Rectal smooth muscle tissue (tissue), 1 donor: ENCODE measurements around the gene GINS1.

ENCODE experiments used
- H3K27ac ChIP-seq: one replicate; pipeline ENCODE4 v1.7.0; 2013; ENCODE audit warnings: low read depth, low read length, inconsistent platforms
- H3K27me3 ChIP-seq: one replicate; pipeline ENCODE4 v1.7.0; 2013; ENCODE audit warnings: low read length; ENCODE audit not compliant: control insufficient read depth, insufficient read depth
- H3K36me3 ChIP-seq: one replicate; pipeline ENCODE4 v1.7.0; 2013; ENCODE audit warnings: low read length; ENCODE audit not compliant: control insufficient read depth, insufficient read depth
- H3K4me1 ChIP-seq: one replicate; pipeline ENCODE4 v1.7.0; 2013; ENCODE audit warnings: low read length; ENCODE audit not compliant: control insufficient read depth, insufficient read depth
- H3K4me3 ChIP-seq: one replicate; pipeline ENCODE4 v1.7.0; 2013; ENCODE audit warnings: low read length
- H3K9ac ChIP-seq: one replicate; pipeline ENCODE4 v1.7.0; 2013; ENCODE audit warnings: low read length

GINS1 gene

GRCh38 chr20:25407311-25408169 lies at the start of gene GINS1:
Gene GINS1, plus strand, starts transcription at chr20:25407673. Its CDS starts 148 bp downstream, at chr20:25407821.
- peak within 1 kb of the TSS; percentile 66 for H3K9ac ChIP-seq
- H3K4me1 ChIP-seq: no peaks in the 10 kb centered on the region
- H3K27me3 ChIP-seq: no peaks in the 10 kb centered on the region
- H3K27ac ChIP-seq: peak within 1 kb of the TSS; percentile 41
- no peaks in the 10 kb centered on the region for H3K36me3 ChIP-seq
- peak within 1 kb of the TSS; percentile 84 for H3K4me3 ChIP-seq

- Histone ChIP-seq H3K27ac (no peak overlapping the region), H3K9ac (no peak overlapping the region)
These were observed 46.7 kb upstream of the GINS1 start for GRCh38 chr20:25360631-25361286.

GRCh38 chr20:25361287-25361683 lies 46.2 kb upstream of the GINS1 start:
- no peak overlapping the region for H3K27ac ChIP-seq

More at GRCh38 chr20:25360631-25361286, 46.7 kb upstream of the GINS1 start:
- Histone ChIP-seq H3K36me3 (no peaks in the 10 kb centered on the region), H3K27me3 (no peaks in the 10 kb centered on the region), H3K4me1 (no peaks in the 10 kb centered on the region), H3K4me3 (no peak overlapping the region)

DNA sequence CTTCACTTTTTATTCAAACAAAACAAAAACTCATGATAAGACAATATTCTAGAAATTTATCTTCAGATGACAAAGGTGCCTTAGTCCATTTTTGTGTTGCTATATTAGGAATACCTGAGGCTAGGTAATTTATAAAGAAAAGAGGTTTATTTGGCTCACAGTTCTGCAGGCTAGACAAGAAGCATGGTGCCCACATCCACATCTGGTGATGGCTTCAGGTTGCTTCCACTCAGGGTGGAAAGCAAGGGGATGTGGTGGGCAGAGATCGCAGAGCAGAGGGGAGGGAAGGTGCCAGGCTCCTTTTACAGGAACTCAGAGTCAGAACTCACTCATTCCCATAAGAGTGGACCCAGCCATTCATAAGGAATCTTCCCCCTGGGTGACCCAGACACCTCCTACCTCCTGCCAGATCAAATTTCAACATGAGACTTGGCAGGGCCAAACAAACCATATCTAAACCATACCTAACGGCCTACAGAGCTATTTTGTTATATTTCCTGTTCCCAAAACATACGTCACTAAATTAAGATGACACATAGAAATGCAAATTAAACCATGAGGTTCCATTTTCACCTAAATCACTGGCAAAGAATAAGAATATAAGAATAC lies 43.2 kb upstream of the GINS1 start:
- no peaks in the 10 kb centered on the region for H3K27me3 ChIP-seq
- H3K4me3 ChIP-seq: no peak overlapping the region
- no peaks in the 10 kb centered on the region for H3K36me3 ChIP-seq
- no peaks in the 10 kb centered on the region for H3K4me1 ChIP-seq
- no peak overlapping the region for H3K27ac ChIP-seq
- H3K9ac ChIP-seq: no peak overlapping the region

More at GRCh38 chr20:25361287-25361683, 46.2 kb upstream of the GINS1 start:
- Histone ChIP-seq H3K4me3 (no peak overlapping the region), H3K27me3 (no peaks in the 10 kb centered on the region), H3K36me3 (no peaks in the 10 kb centered on the region), H3K9ac (no peak overlapping the region), H3K4me1 (no peaks in the 10 kb centered on the region)

- no peak overlapping the region for H3K9ac ChIP-seq
- no peaks in the 10 kb centered on the region for H3K27me3 ChIP-seq
- H3K27ac ChIP-seq: no peak overlapping the region
- H3K36me3 ChIP-seq: no peaks in the 10 kb centered on the region
- H3K4me3 ChIP-seq: no peak overlapping the region
- no peaks in the 10 kb centered on the region for H3K4me1 ChIP-seq
These were observed 42.4 kb upstream of the GINS1 start for GRCh38 chr20:25364879-25365699.

- H3K9ac ChIP-seq: no peak overlapping the region
- H3K4me3 ChIP-seq: no peak overlapping the region
These were observed 38.9 kb upstream of the GINS1 start for GRCh38 chr20:25368526-25368925.

GRCh38 chr20:25368976-25369375 lies 38.5 kb upstream of the GINS1 start:
- Histone ChIP-seq H3K27me3 (no peaks in the 10 kb centered on the region), H3K4me3 (no peak overlapping the region), H3K4me1 (no peaks in the 10 kb centered on the region), H3K36me3 (no peaks in the 10 kb centered on the region), H3K9ac (no peak overlapping the region), H3K27ac (no peak overlapping the region)

More at GRCh38 chr20:25368526-25368925, 38.9 kb upstream of the GINS1 start:
- H3K4me1 ChIP-seq: no peaks in the 10 kb centered on the region
- H3K27me3 ChIP-seq: no peaks in the 10 kb centered on the region
- no peak overlapping the region for H3K27ac ChIP-seq
- H3K36me3 ChIP-seq: no peaks in the 10 kb centered on the region

- H3K27ac ChIP-seq: no peak overlapping the region
These were observed 37.9 kb upstream of the GINS1 start for GRCh38 chr20:25369529-25369928.

GRCh38 chr20:25369971-25370370 lies 37.5 kb upstream of the GINS1 start:
- no peak overlapping the region for H3K27ac ChIP-seq
- no peaks in the 10 kb centered on the region for H3K4me1 ChIP-seq
- H3K4me3 ChIP-seq: no peak overlapping the region
- H3K9ac ChIP-seq: no peak overlapping the region
- no peaks in the 10 kb centered on the region for H3K36me3 ChIP-seq
- H3K27me3 ChIP-seq: no peaks in the 10 kb centered on the region

More at GRCh38 chr20:25369529-25369928, 37.9 kb upstream of the GINS1 start:
- Histone ChIP-seq H3K9ac (no peak overlapping the region), H3K36me3 (no peaks in the 10 kb centered on the region), H3K4me3 (no peak overlapping the region), H3K4me1 (no peaks in the 10 kb centered on the region), H3K27me3 (no peaks in the 10 kb centered on the region)

GRCh38 chr20:25372584-25373336 lies 34.7 kb upstream of the GINS1 start:
- no peak overlapping the region for H3K27ac ChIP-seq
- H3K27me3 ChIP-seq: no peaks in the 10 kb centered on the region
- H3K36me3 ChIP-seq: no peaks in the 10 kb centered on the region
- no peak overlapping the region for H3K4me3 ChIP-seq
- peaks cover 2% of the 10 kb centered on the region for H3K4me1 ChIP-seq
- H3K9ac ChIP-seq: no peak overlapping the region

DNA sequence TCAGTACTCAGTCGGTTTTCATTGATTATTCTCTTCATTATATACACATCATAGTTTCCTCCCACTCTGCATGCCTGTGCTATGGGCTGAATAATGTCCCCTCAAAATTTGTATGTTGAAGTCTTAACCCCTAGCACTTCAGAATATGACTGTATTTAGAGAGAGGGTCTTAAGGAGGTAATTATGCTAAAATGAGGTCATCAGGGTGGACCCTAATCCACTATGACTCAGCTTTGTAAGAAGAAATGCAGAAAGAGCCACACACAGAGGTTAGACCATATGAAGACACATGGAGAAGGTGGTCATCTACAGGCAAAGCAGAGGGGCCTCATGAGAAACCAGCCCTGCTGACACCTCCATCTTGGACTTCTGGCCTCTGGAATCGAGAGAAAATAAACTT lies 32.6 kb upstream of the GINS1 start:
- no peaks in the 10 kb centered on the region for H3K36me3 ChIP-seq
- H3K27me3 ChIP-seq: no peaks in the 10 kb centered on the region
- H3K4me3 ChIP-seq: no peak overlapping the region
- H3K4me1 ChIP-seq: peaks cover 2% of the 10 kb centered on the region
- no peak overlapping the region for H3K27ac ChIP-seq
- no peak overlapping the region for H3K9ac ChIP-seq
